HFFc6 (cell line): Measurements from ENCODE around the gene CD1D. TPM values are rescaled to one million over a fixed set of nuclear protein-coding genes. Genes with fewer than 3 reads are reported as not detected.
"Not testable (repeated sequence)": the region's sequence is repeated elsewhere in the genome, so short reads cannot be mapped to it uniquely, and the experiment has no call there.

Source experiments
- DNase-seq: peaks from one replicate; pipeline ENCODE4 v3.0.0-alpha.2; 2018
- H3K27ac Mint-ChIP-seq: 2 replicates; pipeline ENCODE4 v1.8.0; 2020; ENCODE audit warnings: mild to moderate bottlenecking, mixed read lengths
- H3K27me3 Mint-ChIP-seq: 2 replicates; pipeline ENCODE4 v1.8.0; 2021; ENCODE audit warnings: mild to moderate bottlenecking, moderate library complexity, mixed read lengths; ENCODE audit not compliant: insufficient read depth
- H3K36me3 Mint-ChIP-seq: 2 replicates; pipeline ENCODE4 v1.8.0; 2021; ENCODE audit warnings: low read depth, mixed read lengths
- H3K4me1 Mint-ChIP-seq: 2 replicates; pipeline ENCODE4 v1.8.0; 2020; ENCODE audit warnings: low read depth, mixed read lengths
- H3K4me3 Mint-ChIP-seq: 2 replicates; pipeline ENCODE4 v1.8.0; 2020; ENCODE audit warnings: mild to moderate bottlenecking, moderate library complexity, mixed read lengths
- H3K9me3 Mint-ChIP-seq: 2 replicates; pipeline ENCODE4 v1.8.0; 2020; ENCODE audit warnings: mild to moderate bottlenecking, mixed read lengths
- total RNA-seq, 6 experiments: library from RNA; stranded (reverse); fragmentation: NEBNext Ultra II Directional; extraction: Animal tissue kit (Norgen Biotek cat#: 25700); gene quantifications; 2 replicates in 1 of 6; 3 replicates in 5 of 6; pipeline ENCODE4 v1.2.3, GENCODE V29; 2021
- TF ChIP-seq, protein P1 (sequence below): fragments of 200-600 bp; sonication (generic); IDR thresholded peaks from 2 replicates; pipeline ENCODE4 v1.5.0; 2021; ENCODE audit warnings: antibody characterized with exemption, mild to moderate bottlenecking

The CD1D gene
- total RNA-seq, 6 experiments from 2014 or later = not detected

DNA sequence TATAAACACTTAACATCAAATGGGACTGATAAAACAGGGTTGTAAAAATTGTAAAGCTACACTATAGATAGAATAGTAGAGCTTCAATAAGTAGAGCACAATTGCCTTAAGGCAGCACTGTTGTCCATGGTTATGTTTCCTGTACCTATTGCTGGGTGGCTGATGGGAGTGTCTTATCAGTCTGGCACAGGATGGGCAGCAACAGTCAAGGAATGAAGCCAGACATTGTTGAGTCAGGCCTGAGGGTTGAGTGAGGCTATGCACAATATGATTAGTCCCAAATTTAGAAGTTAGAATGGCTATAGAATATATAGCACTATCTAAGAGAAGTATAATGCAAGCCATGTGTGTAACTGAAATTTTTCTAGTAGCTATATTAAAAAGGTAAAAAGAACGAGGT lies 25.0 kb upstream of the CD1D start:
- Mint-ChIP-seq H3K4me3 (no peak overlapping the region), H3K4me1 (peaks cover 26% of the 10 kb centered on the region), H3K36me3 (no peaks in the 10 kb centered on the region), H3K27me3 (peaks cover 14% of the 10 kb centered on the region), H3K9me3 (no peaks in the 10 kb centered on the region), H3K27ac (no peak overlapping the region)
- TF ChIP-seq, protein P1, sequence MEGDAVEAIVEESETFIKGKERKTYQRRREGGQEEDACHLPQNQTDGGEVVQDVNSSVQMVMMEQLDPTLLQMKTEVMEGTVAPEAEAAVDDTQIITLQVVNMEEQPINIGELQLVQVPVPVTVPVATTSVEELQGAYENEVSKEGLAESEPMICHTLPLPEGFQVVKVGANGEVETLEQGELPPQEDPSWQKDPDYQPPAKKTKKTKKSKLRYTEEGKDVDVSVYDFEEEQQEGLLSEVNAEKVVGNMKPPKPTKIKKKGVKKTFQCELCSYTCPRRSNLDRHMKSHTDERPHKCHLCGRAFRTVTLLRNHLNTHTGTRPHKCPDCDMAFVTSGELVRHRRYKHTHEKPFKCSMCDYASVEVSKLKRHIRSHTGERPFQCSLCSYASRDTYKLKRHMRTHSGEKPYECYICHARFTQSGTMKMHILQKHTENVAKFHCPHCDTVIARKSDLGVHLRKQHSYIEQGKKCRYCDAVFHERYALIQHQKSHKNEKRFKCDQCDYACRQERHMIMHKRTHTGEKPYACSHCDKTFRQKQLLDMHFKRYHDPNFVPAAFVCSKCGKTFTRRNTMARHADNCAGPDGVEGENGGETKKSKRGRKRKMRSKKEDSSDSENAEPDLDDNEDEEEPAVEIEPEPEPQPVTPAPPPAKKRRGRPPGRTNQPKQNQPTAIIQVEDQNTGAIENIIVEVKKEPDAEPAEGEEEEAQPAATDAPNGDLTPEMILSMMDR = no peak
- no peak for DNase-seq

DNA sequence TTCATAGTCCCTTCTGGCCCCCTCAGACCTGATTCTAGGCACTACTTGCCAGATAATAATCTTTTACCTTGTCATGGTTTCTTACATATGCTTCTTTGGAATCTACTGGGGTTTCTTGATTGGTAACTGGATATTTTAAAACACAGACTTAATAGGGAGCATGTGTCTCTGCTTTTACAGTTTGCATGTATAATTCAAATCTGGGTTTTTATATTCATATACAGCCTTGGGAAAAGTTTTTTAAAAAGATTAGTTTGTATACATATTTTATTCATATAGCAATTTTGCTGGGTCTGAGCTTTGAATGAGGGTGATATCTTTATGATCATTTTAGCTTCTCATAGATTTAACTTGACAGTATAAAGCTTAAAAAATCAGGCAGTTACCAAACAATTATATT lies 21.1 kb upstream of the CD1D start:
- no peak overlapping the region for H3K4me3 Mint-ChIP-seq
- TF ChIP-seq, protein P1 = no peak

DNA sequence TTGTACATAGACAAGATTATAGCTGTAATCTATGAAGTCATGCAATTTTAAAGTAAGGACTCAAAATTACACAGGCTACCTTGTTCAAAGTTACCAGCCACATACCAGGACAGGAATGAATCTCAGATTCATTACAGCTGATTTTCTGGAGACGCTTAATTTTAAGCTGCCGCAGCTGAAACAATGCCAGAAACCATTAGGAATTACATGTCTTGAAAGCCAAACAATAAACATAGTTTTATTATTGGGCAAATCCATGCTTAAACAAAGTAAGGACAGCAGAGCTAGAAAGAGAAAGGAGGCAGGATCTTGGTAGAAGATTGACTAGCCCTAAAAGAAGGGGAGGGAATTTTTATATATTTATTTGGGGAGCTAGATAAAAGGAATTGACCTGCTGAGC lies 19.2 kb upstream of the CD1D start:
- Mint-ChIP-seq H3K4me1 (no peaks in the 10 kb centered on the region), H3K27me3 (peaks cover 10% of the 10 kb centered on the region), H3K27ac (no peak overlapping the region), H3K4me3 (no peak overlapping the region), H3K36me3 (no peaks in the 10 kb centered on the region), H3K9me3 (no peaks in the 10 kb centered on the region)
- TF ChIP-seq, protein P1 = no peak
- no peak for DNase-seq

More for the DNA sequence above, 21.1 kb upstream of the CD1D start:
- Mint-ChIP-seq H3K36me3 (no peaks in the 10 kb centered on the region), H3K9me3 (no peaks in the 10 kb centered on the region), H3K4me1 (peaks cover 4% of the 10 kb centered on the region), H3K27ac (no peak overlapping the region), H3K27me3 (peaks cover 10% of the 10 kb centered on the region)
- DNase-seq = no peak

DNA sequence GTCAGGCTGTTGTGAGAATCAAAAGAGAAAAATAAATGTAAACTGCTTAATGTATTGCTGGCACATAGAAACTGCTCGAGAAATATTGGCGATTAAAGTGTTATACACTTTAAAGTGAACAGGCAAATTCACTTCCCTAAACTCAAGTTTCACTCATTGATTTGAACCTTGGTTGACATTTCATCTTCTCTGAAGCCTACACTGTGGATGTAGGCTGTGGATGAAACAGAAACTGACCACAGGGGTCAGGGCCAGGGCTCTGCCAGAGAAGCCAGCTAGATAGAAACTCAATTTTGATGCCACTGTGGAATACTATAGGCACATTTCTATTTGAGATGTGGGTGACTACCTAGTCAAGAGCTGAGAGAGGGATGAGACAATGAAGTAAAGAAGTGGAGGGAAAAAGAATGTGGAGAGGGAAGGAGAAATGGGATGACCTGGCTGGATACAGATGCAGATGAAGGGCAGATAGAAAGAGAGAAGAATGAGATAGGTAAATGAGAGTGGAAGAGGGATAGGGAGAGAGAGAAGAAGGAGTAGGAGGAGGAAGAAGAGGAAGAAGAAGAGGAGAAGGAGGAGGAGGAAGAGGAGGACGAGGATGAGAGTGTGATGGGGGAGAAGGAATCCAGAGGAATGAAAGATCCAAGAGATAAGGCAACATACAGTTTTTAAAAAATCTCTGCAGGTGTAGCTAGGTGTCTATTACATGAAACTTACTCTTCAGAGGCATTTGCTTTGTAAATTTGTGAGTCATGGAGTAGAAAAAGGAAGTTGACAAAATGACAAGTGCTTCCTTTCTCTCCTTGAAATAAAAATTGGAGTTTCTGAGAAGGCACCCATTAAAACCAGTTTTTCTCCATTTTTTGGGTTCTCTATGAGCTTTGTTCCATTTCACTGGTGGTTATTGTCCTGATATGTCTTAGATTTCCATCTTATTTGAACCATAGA lies 17.4 kb upstream of the CD1D start:
- Mint-ChIP-seq H3K27me3 (no peaks in the 10 kb centered on the region; the same call in 1 of the 2 replicates), H3K36me3 (no peaks in the 10 kb centered on the region), H3K27ac (no peak overlapping the region), H3K4me1 (no peaks in the 10 kb centered on the region), H3K4me3 (no peak overlapping the region), H3K9me3 (no peaks in the 10 kb centered on the region)
- TF ChIP-seq, protein P1 = no peak
- no peak for DNase-seq

DNA sequence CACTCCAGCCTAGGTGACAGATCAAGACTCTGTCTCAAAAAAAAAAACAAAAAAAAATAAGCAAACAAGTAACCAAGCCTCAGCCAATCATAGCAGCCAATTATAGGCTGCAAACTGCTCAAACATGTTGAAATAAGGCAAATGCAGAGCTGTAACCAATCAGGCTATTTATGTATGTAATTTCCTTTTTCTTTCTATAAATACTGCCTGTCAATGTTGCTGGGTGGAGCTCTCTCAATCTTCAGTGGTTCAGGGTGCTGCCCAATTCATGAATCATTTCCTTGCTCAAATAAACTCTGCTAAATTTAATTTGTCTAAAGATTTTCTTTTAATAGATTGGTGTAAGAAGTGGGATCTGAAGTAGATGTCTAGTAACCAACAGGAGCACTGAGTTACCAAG lies 11.6 kb upstream of the CD1D start:
- Mint-ChIP-seq H3K27me3 (peaks cover 3% of the 10 kb centered on the region; the same call in 1 of the 2 replicates), H3K27ac (no peak overlapping the region), H3K4me1 (0 out of 2 replicates have a peak, but pooled peaks cover 4% of the 10 kb centered on the region), H3K4me3 (no peak overlapping the region), H3K36me3 (no peaks in the 10 kb centered on the region), H3K9me3 (no peaks in the 10 kb centered on the region)
- TF ChIP-seq, protein P1 = no peak
- no peak for DNase-seq

DNA sequence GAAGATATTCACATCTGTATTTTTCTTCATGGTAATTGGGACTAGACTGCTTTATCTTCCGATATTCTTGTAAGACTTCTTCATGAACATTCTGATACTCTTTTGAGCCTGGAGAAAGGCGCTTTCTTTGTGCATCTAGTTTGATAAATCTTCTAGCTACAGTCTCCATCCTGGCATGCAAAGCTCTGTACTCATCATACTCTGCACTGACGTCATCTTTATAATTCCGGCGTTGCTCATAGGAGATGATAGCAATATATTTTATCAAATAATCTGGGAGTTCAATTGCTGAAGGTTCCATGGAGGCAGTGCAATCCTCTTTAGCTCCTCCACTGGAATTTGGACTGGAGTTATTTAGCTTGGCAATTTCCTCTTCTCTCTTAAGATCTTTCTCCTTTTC lies 4.8 kb upstream of the CD1D start:
- not testable (repeated sequence) for H3K4me1 Mint-ChIP-seq, H3K36me3 Mint-ChIP-seq, H3K4me3 Mint-ChIP-seq, DNase-seq, H3K9me3 Mint-ChIP-seq, H3K27ac Mint-ChIP-seq
- H3K27me3 Mint-ChIP-seq = peaks cover 26% of the 10 kb centered on the region
